ENCODE data around the gene ZNF253.
A peak's percentile ranks its signal among the peaks of the same experiment; 100 is the strongest.
"Not testable (repeated sequence)": the region's sequence is repeated elsewhere in the genome, so short reads cannot be mapped to it uniquely, and the experiment has no call there.

ZNF253 gene

DNA sequence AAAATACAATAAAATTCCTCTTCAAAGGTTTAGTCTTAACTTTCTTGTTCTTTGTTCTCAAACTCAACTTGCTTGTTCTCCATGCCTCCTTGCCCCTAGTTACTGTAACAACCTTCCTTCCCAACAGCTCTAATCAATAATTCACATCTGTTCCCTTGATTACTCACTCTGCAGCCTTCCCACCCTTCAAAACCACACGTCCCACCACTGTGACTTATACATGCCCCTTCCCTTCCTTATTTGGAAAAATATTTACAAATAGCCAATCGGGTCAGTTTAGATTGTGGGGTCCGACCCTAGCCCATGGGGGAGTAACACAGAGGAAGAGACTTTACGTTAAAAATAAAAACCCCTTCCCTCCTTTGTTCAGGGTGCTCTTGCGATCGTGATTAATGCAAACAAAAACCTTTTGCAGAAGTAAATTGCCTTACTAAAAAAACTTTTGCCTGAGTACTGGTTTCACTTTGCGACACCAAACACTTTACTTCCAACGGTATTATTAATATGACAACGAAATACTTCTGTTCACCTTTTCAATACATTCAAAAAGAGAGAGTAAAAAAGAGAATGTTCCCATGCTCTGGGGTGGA is 34.6 kb downstream of the ZNF253 start:
- DNase-seq (ENCODE audit: low read depth in 2 of 2) = no peak

DNA sequence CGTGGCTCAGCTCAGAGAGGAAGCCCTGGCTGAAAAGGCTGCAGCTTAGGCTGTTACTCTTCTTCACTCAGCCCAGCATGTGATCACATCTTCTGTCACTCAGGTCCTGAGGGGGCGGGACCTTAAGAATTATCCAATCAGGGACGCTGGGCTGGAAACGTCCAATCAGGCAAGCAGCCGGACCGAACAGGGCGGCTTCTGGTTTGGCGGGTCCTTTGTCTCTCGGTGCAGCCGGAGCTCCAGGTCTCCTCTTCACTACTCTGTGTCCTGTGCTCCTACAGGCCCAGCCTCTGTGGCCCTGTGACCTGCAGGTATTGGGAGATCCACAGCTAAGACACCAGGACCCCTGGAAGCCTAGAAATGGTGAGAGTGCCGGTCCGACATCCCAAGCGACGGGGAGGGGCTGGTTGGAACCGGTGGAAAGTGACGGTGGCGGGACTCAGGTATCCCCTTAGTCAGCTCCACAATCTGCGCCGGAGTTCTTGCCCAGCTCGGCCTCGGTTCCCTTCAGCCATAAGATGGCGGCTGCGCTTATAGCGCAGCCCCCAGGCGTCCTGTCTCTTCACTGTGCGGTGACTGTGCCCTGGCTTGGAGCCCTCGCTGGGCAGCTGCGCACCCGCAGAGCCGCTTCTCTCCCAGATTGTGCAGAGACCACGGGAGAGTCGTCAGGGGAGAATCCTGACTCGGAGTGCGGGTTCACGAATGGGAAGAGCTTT is 35.2 kb downstream of the ZNF253 start, which contains the start of gene ZNF93:
ZNF93 (plus strand) TSS at position 218 of the 716 bp plus-strand sequence; CDS start at position 361, 143 bp downstream.
- peak; percentile 78 to 83 for DNase-seq (ENCODE audit: low read depth in 2 of 2)

DNA sequence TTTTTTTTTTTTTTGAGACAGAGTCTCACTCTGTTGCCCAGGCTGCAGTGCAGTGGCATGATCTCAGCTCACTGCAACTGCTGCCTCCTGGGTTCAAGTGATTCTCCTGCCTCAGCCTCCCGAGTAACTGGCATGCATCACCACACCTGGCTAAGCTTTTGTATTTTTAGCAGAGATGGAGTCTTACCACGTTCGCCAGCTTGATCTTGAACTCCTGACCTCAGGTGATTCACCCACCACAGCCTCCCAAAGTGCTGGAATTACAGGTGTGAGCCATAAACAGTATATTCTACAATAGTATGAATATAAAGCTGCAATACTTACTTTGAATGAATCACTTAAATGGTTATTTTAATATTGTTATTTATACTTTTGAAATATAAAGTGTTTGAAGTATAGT is 41.9 kb downstream of the ZNF253 start:
- not testable (repeated sequence) for DNase-seq (ENCODE audit: low read depth in 2 of 2)

DNA sequence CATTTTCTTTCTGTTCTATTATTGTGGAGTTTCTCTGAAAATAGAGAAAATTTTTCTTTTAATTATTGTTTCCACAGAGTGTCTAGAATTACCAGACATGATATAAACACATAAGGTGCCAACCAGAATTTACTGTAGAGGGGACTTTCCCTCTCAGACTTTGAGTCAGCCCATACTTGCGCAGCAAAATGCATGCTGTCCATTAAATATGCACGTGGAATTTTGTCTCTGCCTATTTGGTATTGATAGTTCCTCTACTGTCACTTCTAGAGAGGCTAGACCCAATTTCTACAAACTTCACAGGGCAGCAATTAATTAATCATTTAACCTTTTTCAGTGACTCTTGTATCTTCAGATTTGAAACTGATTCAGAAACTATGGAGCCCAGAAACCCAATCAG is 44.0 kb downstream of the ZNF253 start:
- DNase-seq (ENCODE audit: low read depth in 2 of 2) = no peak

DNA sequence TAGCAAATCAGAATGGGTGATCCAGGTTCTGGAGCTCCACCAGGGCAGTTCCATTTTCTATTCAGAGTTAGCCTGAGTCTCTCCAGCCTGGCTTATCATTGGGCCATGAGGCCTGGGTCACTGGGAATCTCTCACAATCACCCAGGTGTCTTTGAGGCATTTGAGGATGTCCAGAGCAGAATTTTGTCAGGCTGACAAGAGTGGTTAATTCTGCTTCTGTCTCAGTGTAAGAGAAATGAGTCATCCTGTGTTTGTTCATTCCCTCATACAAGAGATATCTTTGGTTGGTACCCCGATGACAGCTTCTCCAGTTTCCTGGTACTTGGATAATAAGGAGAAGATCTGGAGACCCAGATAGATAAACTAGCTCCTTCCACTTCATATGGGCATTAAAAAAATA is 45.5 kb downstream of the ZNF253 start:
- DNase-seq (ENCODE audit: low read depth in 2 of 2) = no peak

DNA sequence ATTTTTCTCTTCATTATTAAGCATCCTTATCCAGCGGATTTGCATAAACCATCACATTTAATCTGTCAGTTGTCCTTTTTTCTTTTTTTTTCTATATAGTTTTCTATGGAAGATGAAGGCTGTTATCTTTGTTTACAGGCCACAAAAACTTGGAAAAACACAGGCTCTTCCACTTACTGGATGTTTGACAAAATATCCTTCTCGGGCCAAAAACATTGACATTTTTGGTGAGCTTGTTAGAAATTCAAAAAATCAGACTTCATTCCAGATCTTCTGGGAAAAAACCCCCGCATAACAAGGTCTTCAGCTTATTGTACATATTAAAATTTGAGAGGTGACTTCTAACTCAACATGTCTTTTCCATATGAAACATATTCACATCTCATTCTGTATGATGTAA is 48.9 kb downstream of the ZNF253 start:
- no peak for DNase-seq (ENCODE audit: low read depth in 2 of 2)

DNA sequence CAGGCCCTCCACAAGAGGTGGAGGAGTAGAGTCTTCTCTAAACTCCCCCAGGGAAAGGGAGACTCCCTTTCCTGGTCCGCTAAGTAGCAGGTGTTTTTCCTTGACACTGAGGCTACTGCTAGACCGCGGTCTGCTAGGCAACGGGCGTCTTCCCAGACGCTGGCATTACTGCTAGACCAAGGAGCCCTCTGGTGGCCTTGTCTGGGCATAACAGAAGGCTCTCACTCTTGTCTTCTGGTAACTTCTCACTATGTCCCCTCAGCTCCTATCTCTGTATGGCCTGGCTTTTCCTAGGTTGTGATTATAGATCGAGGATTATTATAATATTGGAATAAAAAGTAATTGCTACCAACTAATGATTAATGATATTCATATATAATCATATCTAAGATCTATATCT is 64.7 kb downstream of the ZNF253 start:
- peak in 1 of 2 donors; percentile 8 for DNase-seq (ENCODE audit: low read depth in 2 of 2)

DNA sequence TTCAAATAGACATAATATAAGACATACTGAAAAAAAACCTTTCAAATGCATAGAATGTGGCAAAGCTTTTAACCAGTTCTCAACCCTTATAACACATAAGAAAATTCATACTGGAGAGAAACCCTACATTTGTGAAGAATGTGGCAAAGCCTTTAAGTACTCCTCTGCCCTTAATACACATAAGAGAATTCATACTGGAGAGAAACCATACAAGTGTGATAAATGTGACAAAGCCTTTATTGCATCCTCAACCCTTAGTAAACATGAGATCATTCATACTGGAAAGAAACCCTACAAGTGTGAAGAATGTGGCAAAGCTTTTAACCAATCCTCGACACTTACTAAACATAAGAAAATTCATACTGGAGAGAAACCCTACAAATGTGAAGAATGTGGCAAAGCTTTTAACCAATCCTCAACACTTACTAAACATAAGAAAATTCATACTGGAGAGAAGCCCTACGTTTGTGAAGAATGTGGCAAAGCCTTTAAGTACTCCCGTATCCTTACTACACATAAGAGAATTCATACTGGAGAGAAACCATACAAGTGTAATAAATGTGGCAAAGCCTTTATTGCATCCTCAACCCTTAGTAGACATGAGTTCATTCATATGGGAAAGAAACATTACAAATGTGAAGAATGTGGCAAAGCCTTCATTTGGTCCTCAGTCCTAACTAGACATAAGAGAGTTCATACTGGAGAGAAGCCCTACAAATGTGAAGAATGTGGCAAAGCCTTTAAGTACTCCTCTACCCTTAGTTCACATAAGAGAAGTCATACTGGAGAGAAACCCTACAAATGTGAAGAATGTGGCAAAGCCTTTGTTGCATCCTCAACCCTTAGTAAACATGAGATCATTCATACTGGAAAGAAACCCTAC is 68.0 kb downstream of the ZNF253 start:
- not testable (repeated sequence) for DNase-seq (ENCODE audit: low read depth in 2 of 2)

DNA sequence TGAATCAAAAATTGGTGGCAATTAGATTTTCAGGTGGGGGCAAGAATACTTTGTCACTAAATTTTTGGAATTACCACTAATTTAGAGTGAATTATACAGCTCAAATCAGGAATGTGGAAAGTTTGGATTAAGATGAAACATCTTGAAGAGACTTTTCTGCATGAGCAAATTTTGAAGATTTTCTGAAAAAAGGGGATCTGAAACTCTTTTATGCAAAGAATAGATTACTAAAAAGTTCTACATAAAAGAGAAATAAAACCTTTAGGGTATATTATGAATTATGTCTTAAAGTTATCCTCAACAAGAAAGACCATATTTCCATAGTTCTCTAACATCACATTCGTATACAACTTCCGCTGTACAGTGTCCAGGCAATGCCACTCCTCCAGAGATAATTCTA is 71.7 kb downstream of the ZNF253 start:
- no peak for DNase-seq (ENCODE audit: low read depth in 2 of 2)

DNA sequence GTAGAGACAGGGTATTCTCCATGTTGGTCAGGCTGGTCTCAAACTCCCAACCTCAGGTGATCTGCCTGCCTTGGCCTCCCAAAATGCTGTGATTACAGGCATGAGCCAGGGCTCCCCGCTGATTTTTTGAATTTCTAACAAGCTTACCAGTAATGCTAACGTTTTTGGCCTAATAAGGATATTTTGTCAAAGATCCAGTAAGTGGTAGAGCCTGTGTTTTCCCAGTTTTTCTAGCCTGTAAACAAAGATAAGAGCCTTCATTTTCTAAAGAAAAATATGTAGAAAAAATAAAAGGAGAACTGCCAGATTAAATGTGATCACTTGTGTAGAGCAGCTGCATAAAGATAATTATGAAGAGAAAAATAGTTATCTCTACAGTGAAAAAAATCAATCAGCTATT is 72.8 kb downstream of the ZNF253 start:
- DNase-seq (ENCODE audit: low read depth in 2 of 2) = no peak

DNA sequence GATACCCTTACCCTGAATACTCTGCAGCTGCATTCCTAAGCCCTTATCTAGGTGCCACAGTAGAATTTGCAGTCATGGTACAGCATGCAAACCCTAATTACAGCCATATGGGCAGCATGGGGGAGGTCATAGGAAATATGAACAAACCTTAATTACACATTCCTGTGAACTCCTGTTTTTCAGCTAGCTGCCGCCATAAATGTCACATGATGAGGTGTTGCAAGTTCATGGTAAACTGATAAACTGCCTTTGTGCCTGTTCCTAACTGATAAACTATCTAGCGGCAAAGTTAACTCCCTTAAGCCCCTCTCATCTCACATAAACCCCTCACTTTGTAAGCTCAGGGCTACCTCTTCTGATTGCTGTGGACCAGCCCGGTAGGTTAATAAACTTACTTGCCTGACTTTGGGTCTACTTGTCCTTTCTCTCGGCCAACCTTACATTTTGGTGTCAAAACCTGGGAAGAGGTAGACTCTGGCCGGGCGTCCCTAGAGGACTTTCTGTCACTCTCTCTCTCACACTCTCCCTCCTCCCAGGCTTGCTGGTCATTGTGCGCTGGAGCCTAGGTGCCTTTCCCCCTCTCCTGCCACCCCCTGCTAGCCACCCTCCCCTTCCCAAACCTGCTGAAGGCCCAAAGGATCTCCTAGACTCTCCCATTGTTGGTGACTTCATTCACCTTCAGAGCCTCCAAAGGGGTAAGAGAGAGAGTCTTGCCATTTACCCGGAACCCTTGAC is 78.3 kb downstream of the ZNF253 start:
- no peak for DNase-seq (ENCODE audit: low read depth in 2 of 2)
